ENCODE measurements around the gene ALOX15B.

ALOX15B gene

GRCh38 chr17:8055851-8056231 lies 17.0 kb downstream of the ALOX15B start:
- no peaks in the 10 kb centered on the region for H3K36me3 ChIP-seq (replicated peaks; ENCODE audit: insufficient read depth, low read length)
- no peaks in the 10 kb centered on the region for H3K4me1 ChIP-seq (ENCODE audit: low read length)
- no peak for TF ChIP-seq EZH2 (optimal IDR thresholded peaks at IDR 0.05; ENCODE audit: low read depth, low read length)
- TF ChIP-seq EZH2phosphoT487 (IDR thresholded peaks at IDR 0.05; ENCODE audit: low read length): no peak
- TF ChIP-seq CTCF (IDR thresholded peaks at IDR 0.05; ENCODE audit: low read length): no peak
- H2AFZ ChIP-seq (ENCODE audit: low read length): no peak overlapping the region
- H3K9ac ChIP-seq (ENCODE audit: low read length): no peak overlapping the region
- no peak overlapping the region for H3K4me2 ChIP-seq (ENCODE audit: low read depth, low read length)
- DNase-seq: no peak
- no peaks in the 10 kb centered on the region for H3K9me2 ChIP-seq (replicated peaks; ENCODE audit: insufficient read depth, low read length)
- H3K27me3 ChIP-seq (replicated peaks; ENCODE audit: insufficient read depth, low read length): peaks cover 79% of the 10 kb centered on the region
- no peaks in the 10 kb centered on the region for H3K79me2 ChIP-seq (ENCODE audit: low read length)
- no peaks in the 10 kb centered on the region for H4K20me1 ChIP-seq (ENCODE audit: insufficient read depth, low read length)
- no peak overlapping the region for H3K4me3 ChIP-seq (ENCODE audit: low read length)
- H3K9me3 ChIP-seq (replicated peaks; ENCODE audit: insufficient read depth, low read length): no peaks in the 10 kb centered on the region
- H3F3A ChIP-seq (ENCODE audit: insufficient read depth, low read length): no peaks in the 10 kb centered on the region
- no peak overlapping the region for H3K27ac ChIP-seq (ENCODE audit: low read length)

- Histone ChIP-seq H3K4me2 (ENCODE audit: low read depth, low read length) (no peak overlapping the region), H4K20me1 (ENCODE audit: insufficient read depth, low read length) (no peaks in the 10 kb centered on the region), H3K36me3 (replicated peaks; ENCODE audit: insufficient read depth, low read length) (no peaks in the 10 kb centered on the region), H3K9ac (ENCODE audit: low read length) (no peak overlapping the region), H3K4me1 (ENCODE audit: low read length) (peaks cover 1% of the 10 kb centered on the region), H3K27me3 (replicated peaks; ENCODE audit: insufficient read depth, low read length) (peaks cover 81% of the 10 kb centered on the region), H2AFZ (ENCODE audit: low read length) (no peak overlapping the region), H3K27ac (ENCODE audit: low read length) (no peak overlapping the region), H3F3A (ENCODE audit: insufficient read depth, low read length) (no peaks in the 10 kb centered on the region), H3K9me2 (replicated peaks; ENCODE audit: insufficient read depth, low read length) (no peaks in the 10 kb centered on the region), H3K79me2 (ENCODE audit: low read length) (no peaks in the 10 kb centered on the region), H3K4me3 (ENCODE audit: low read length) (no peak overlapping the region), H3K9me3 (replicated peaks; ENCODE audit: insufficient read depth, low read length) (no peaks in the 10 kb centered on the region)
- DNase-seq: no peak
- TF ChIP-seq CTCF (IDR thresholded peaks at IDR 0.05; ENCODE audit: low read length) (no peak), EZH2 (optimal IDR thresholded peaks at IDR 0.05; ENCODE audit: low read depth, low read length) (no peak), EZH2phosphoT487 (IDR thresholded peaks at IDR 0.05; ENCODE audit: low read length) (no peak)
These were observed 17.5 kb downstream of the ALOX15B start for GRCh38 chr17:8056232-8056975.

- Histone ChIP-seq H3K4me3 (ENCODE audit: low read length) (no peak overlapping the region), H3F3A (ENCODE audit: insufficient read depth, low read length) (no peaks in the 10 kb centered on the region), H3K9ac (ENCODE audit: low read length) (no peak overlapping the region), H3K4me1 (ENCODE audit: low read length) (peaks cover 4% of the 10 kb centered on the region), H3K9me3 (replicated peaks; ENCODE audit: insufficient read depth, low read length) (no peaks in the 10 kb centered on the region), H3K27me3 (replicated peaks; ENCODE audit: insufficient read depth, low read length) (peaks cover 81% of the 10 kb centered on the region), H3K4me2 (ENCODE audit: low read depth, low read length) (0 out of 2 replicates have a peak overlapping the region, but pooled peaks have one; percentile 7), H3K27ac (ENCODE audit: low read length) (no peak overlapping the region), H3K36me3 (replicated peaks; ENCODE audit: insufficient read depth, low read length) (no peaks in the 10 kb centered on the region), H3K9me2 (replicated peaks; ENCODE audit: insufficient read depth, low read length) (no peaks in the 10 kb centered on the region), H4K20me1 (ENCODE audit: insufficient read depth, low read length) (no peaks in the 10 kb centered on the region), H2AFZ (ENCODE audit: low read length) (no peak overlapping the region), H3K79me2 (ENCODE audit: low read length) (no peaks in the 10 kb centered on the region)
- TF ChIP-seq EZH2phosphoT487 (IDR thresholded peaks at IDR 0.05; ENCODE audit: low read length): no peak
- TF ChIP-seq EZH2 (optimal IDR thresholded peaks at IDR 0.05; ENCODE audit: low read depth, low read length): no peak
- TF ChIP-seq CTCF (IDR thresholded peaks at IDR 0.05; ENCODE audit: low read length): no peak
- no peak for DNase-seq
These were observed 18.2 kb downstream of the ALOX15B start for GRCh38 chr17:8056976-8057625.
